ENCODE data around the gene CMIP.

Gene CMIP

DNA sequence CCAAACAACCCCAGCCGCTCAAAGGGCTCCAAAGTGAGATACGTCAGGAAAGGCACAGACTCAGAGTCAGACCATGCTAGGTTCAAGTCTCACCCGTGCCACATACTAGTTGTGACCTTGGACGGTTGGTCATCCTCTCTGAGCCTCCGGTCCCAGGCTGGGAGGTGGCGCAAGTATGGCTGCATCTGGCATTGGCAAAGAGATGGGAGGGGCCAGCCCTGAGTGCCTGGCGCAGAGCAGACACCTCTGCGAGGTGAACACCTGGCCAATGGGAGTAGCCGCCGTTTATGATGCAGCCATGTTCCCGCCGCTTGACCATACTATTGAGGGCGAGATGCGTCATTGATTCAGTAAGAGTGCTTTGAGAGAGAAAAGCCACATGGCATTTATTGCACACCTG, 236.7 kb downstream of the CMIP start:
- TF ChIP-seq GATA2 (IDR thresholded peaks at IDR 0.05; ENCODE audit: low read depth, low read length) (no peak), GATA3 (IDR thresholded peaks at IDR 0.05; ENCODE audit: low read depth, low read length) (no peak)

DNA sequence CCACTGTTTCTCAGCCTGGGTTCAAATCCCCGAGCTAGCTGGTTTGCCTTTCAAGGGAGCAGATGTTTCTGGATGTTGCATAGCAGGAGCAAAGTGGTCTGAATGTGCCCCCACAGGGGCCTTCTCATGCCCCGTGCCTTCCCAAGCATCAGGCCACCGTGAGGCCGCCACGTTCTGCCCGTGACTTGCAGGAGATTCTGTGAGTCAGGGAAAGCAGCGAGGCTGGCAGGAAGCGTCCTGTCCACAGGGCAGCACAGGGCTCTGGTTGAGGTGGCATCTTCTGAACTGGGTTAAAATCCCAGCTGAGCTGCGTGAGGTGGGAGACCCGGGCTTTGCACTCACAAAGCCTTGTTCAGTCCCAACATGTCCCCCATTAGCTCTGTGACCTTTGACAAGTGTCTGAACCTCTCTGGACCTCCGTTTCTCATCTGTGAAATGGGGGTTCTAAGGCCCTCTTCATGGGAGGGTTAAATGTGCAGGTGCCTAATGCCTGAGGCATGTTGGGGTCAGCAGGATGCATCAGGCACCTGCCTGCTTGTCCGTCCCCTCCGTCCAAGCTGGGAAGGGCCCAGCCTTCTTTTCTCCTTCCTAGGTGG, 239.7 kb downstream of the CMIP start:
- TF ChIP-seq GATA2 (IDR thresholded peaks at IDR 0.05; ENCODE audit: low read depth, low read length) (no peak), GATA3 (IDR thresholded peaks at IDR 0.05; ENCODE audit: low read depth, low read length) (no peak)

DNA sequence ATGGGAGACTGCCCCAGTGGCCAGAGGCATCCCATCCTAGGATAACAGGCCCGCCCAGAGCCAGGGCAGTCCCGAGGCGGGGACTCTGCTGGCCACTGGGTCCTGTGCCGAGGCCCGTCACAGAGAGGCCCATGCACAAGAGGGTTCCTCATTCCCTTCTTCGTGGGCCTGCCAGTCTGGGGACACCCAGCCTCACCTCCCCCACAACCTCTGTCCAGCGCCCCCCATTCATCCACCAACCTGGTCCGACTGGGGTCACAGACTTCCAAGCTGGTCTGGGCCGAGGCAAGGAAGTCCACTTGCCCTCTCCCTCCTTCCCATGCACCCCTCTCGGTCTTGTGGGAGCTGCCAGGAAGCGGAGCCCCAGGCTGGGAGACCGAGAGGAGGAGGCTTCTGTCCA, 240.3 kb downstream of the CMIP start:
- TF ChIP-seq GATA3 (IDR thresholded peaks at IDR 0.05; ENCODE audit: low read depth, low read length) (no peak), GATA2 (IDR thresholded peaks at IDR 0.05; ENCODE audit: low read depth, low read length) (no peak)

DNA sequence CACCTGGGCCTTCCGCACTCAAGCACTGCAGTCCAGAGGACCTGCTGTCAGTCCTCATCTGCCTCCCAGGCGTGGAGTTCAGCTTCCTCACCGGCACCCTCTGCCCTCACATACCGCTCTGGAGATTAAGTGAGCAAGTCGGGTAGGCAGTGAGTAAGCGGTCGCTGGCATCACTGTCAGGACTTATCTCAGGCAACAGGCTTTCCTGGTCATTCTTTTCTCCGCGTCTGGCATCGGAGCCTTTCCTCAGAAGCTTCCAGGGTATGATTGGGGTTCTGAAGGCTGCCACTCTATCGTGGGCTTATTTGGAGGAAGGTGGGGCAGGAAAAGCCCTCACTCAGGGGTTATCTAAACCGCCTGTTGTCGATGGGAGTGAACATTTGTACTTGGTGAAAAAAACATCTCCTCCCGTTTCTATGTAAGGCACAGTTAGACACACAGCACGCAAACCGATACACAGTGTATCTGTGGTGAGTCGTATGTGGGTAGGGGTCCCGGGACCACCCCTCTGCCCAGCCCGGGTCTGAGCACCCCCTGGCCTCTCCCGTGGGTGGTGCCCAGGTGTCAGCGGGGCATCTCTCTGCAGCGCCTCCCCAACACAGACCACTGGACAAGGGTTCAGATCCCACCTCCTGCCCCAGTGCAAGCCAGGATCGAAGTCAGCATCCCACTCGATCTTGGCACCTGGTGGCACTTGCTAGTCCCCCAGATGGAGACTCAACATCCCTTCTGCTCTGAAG, 242.0 kb downstream of the CMIP start:
- TF ChIP-seq GATA2 (IDR thresholded peaks at IDR 0.05; ENCODE audit: low read depth, low read length) (no peak), GATA3 (IDR thresholded peaks at IDR 0.05; ENCODE audit: low read depth, low read length) (no peak)

DNA sequence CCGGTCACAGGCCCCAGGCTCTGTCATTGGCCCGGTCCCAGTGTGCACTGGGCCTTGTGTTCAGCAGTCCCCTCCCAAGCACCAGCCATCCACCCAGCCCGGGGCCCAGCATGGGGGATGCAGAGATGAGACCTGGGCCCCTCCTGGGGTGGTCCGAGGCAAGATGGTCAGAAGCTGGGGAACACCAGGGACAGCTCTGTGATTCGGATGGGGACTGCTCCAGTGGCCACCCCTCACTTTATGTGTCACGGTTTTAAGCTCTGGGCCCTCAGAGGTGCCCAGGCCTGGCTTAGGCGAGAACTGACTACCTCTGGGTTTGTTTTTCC, 242.5 kb downstream of the CMIP start:
- TF ChIP-seq GATA3 (IDR thresholded peaks at IDR 0.05; ENCODE audit: low read depth, low read length): no peak

DNA sequence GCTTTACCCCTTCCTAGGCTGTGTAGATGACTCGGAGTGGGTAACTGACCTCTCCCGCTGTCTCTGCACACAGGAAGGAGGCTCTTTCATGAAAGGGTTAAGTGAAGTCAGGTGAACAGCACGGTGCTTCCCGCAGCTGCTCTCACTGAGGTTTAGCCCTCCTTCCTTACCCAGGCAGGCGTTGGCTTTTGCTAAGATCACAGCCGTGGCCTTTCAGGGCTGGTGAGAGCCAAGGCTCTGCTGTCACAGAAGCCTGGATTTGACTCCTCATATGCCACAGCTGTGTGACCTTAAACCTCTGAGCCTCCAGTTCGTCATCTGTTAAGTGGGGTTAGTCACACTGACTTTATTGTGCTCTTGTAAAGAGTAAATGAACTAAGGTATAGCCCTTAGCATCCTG, 243.6 kb downstream of the CMIP start:
- TF ChIP-seq GATA3 (IDR thresholded peaks at IDR 0.05; ENCODE audit: low read depth, low read length) (no peak), GATA2 (IDR thresholded peaks at IDR 0.05; ENCODE audit: low read depth, low read length) (no peak)

DNA sequence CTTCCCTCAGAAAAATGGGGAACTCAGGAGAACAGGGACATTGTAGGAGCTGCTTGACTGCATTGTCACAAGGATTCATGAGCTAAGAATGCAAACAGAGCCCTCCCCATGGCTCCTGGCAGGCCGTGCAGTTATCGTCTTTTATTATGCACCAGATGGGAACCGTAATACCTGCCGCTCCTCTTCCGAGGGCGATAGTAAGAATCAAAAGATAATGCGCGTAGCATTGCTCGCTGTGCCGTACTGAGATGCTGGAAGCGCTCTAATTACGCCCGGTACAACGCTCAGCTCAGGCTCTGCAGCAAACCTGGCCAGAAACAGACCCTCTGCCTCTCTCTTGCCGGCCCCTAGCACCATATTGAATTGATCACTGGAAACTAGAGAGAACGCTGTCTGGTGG, 247.4 kb downstream of the CMIP start:
- TF ChIP-seq GATA2 (IDR thresholded peaks at IDR 0.05; ENCODE audit: low read depth, low read length) (no peak), GATA3 (IDR thresholded peaks at IDR 0.05; ENCODE audit: low read depth, low read length) (no peak)

DNA sequence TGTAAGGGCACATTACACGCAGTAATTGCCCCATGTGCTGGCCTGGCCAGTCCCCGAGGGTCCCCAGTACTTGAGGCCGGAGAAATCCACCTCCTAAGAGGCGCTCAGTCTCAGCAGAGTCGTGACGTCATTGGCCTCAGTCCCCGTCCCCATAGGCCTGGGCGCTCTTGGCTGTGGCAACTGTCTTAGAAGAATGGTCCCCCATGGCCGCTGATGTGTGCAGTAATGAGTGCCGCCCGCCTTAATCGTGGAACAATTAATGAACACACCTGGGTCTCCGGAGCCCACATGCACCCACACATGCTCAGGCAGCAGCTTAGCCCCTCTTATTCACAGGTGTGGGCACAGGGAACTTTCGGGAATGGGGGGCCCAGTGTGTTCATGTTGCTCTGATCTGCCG, 248.0 kb downstream of the CMIP start:
- TF ChIP-seq GATA3 (IDR thresholded peaks at IDR 0.05; ENCODE audit: low read depth, low read length) (no peak), GATA2 (IDR thresholded peaks at IDR 0.05; ENCODE audit: low read depth, low read length) (no peak)

DNA sequence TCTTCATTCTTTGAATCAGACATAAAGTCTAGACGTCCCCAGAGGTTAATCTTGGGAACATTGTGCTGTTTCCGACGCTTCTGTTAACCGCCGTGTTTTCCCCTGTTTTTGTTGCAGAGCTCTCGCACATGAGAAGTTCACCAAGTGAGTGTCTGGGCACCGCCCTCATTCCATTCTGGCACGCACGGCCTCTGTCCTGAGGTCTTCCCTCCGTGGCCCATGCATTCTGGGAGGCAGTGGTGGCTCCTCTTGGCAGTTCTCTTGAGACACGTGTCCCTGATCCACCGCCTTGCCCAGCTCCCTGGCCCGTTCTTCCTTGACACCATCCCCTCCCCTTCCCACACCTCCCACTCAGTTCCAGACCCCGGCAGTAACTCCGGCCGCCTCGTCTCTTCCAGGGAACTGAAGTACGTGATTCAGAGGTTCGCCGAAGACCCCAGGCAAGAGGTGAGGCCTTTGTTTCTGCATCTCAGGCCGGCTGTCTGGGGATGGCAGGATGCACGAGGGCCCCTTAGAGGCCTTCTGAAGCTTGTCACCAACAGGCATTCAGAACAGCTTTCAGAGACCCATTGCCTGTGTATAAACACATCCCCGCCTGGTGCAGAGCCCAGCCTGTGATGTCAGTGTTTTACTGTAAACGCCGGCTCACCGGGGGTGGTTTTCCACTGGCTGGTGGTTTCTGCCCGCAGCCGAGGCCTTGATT, 248.6 kb downstream of the CMIP start:
- TF ChIP-seq GATA2 (IDR thresholded peaks at IDR 0.05; ENCODE audit: low read depth, low read length): no peak
- no peak for TF ChIP-seq GATA3 (IDR thresholded peaks at IDR 0.05; ENCODE audit: low read depth, low read length)

DNA sequence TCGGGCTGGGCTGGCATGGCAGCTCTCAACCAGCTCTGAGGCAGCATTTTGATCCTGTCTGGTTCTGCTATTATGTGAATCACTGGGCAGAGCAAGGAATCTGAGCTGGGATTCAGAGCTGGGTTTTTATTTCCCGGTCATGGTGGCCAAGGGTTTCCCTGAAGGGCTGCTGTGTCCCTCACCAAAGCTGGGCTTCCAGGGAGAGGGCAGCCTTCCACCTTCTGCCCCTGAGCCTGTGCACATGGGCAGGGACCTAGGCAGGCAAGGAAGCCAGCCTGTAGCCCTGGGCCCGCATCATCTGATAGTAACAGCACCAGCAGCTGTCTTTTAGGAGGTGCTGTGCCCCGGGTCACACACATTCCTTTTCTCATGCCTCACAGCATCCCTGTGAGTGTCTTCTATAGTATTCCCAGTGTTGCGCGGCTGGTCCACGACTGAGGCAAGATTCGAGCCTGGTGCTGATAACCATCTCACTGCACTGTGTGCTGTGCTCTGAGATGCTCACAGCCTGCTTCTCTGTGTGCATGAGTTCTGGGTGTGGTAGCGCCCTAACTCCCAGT, 249.2 kb downstream of the CMIP start:
- TF ChIP-seq GATA3 (IDR thresholded peaks at IDR 0.05; ENCODE audit: low read depth, low read length): no peak
- TF ChIP-seq GATA2 (IDR thresholded peaks at IDR 0.05; ENCODE audit: low read depth, low read length): no peak

DNA sequence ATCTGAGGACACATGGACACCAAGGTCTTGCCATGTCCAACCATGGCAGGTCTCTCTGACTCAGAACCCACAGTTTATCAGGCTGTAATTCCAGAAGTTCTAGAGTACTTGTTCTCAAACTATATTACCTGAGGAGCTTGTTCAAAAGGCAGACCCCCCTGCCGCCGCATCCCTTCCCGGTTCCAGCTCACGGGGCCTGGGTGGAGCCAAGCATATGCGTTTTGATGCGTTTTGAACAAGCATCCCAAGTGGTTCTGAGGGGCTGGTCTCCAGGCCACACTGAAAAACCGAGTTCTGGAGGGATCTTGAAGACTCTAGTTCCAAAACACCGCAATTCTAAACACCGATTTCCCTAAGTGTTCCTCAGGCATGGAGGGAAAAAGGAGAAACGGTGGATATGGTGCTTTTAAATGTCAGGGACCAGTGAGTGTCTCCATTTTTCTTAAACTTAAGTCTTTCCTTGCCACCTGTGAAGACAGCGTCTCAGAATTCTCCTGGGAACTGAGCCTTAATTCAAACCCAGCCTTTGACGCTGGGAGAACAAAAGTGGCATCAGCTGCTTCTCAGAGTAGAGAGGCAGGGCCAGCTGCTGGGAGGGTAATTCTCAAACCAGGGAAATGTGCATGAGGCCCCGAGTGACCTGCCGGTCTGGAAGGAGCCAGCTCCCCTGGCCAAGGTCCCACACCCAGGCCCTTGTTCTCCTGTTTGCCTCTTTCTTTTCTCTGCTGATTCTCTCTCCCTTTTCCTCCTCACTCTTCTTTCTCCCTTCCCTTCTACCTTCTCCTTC, 250.1 kb downstream of the CMIP start:
- TF ChIP-seq GATA2 (IDR thresholded peaks at IDR 0.05; ENCODE audit: low read depth, low read length) (no peak), GATA3 (IDR thresholded peaks at IDR 0.05; ENCODE audit: low read depth, low read length) (no peak)

DNA sequence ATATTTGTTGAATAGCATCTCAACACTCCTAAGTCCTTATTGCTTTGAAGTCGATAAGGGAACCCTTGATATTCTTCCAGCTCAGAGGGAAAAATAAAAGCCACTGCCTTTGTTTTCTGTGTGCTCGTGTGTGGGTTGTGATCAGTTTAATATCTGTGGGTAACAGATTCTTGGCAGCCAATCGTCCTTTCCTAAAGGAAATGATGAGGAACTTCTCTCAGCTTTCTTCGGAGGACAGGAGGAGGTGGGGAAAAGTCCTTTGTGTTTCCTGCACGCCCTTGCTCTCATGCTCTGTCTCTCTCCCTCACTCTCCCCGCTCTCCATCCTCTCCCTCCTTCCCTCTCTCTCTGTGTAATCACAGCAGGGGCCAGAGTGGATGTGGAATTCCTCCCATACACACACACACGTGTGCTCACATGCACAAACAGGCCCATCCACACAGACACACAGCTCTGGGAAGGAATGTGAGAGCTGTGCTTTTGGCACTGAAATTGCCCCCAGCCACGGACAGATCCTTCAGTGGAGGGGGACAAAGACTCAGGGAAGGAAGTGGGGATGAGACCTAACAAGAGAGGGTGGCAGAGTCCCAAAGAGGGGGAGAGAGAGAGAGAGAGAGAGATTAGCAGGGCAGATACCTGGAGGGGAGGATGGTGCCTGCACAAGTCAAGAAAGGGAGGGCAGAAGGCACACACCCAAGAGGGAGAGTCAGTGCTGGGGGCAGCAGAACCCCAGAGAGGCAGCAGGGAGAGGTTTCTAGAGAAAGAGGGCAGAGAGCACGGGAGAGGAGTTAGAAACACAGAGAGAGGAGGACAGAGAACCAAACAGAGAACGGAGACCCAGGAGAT, 250.9 kb downstream of the CMIP start:
- TF ChIP-seq GATA2 (IDR thresholded peaks at IDR 0.05; ENCODE audit: low read depth, low read length): no peak
- TF ChIP-seq GATA3 (IDR thresholded peaks at IDR 0.05; ENCODE audit: low read depth, low read length): no peak

DNA sequence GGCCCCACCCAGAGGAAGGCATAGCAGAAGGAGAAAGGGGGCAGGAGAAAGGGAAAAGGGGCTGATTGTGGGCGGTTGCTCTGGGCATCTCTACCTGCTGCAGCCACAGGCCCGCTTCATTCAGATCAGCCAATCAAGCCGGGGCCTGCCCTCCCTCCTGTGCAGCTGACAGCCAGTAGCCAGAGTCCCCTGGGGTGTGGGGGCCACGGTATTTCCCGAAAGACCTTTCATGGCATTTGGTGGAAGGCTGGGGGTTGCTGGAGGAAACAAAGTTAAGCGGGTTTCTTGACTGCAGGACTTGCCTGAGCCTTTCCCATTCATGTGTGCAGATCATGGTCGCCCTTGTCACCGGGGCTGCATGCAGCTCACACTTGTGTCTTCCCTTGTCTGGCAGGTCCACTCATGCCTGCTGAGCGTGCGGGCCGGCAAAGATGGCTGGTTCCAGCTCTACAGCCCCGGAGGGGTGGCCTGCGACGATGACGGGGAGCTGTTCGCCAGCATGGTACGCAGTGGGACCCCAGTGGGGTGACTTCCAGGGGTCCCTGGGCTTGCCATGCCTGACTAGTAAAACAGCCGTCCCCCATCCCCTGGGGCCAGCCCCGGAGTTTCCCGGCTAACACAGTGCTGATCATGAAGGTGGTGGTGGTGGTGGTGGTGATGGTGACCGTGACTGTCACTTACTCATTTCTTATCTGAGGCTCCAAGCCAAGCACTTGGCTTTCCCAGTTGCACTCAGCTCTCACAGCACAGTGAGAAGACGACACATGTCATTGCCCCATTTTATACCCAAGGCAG, 251.8 kb downstream of the CMIP start:
- no peak for TF ChIP-seq GATA2 (IDR thresholded peaks at IDR 0.05; ENCODE audit: low read depth, low read length)
- TF ChIP-seq GATA3 (IDR thresholded peaks at IDR 0.05; ENCODE audit: low read depth, low read length): no peak

All from SH-SY5Y (cell line).